Endothelial cell of umbilical vein (primary cell): Measurements from ENCODE around the gene LHFPL5. TPM values are rescaled to one million over a fixed set of nuclear protein-coding genes. Genes with fewer than 3 reads are reported as not detected.

Experiments used
- BruUV-seq: library from RNA; stranded (reverse); fragments of 400-500 nt; replicated peaks from 2 replicates; lab custom pipeline; 2021; lab: Mats Ljungman, UMichigan
- CTCF ChIA-PET: fragments of 300-600, 350-600 bp; sonication (Branson Sonifier 250); formaldehyde crosslinking; loops from one replicate; lab custom pipeline; 2021; ENCODE audit warnings: antibody characterized with exemption, inconsistent platforms; lab: Charles Lee
- POLR2A ChIA-PET: fragments of 300-600, 350-600 bp; sonication (Branson Sonifier 250); formaldehyde crosslinking; loops from one replicate; lab custom pipeline; 2021; ENCODE audit warnings: antibody characterized with exemption, inconsistent platforms; lab: Charles Lee
- DNase-seq: peaks from one replicate; pipeline ENCODE4 v3.0.0-alpha.2; 2011; ENCODE audit warnings: low read depth, low spot score
- FAIRE-seq: peaks from 2 replicates; lab custom pipeline; 2011; peaks lifted over from hg19 to GRCh38; lab: Jason Lieb, UNC
- H2AFZ ChIP-seq: 2 replicates; pipeline ENCODE4 v1.6.0; 2012; ENCODE audit warnings: low read depth, low read length, control low read depth, inconsistent platforms
- H3K27ac ChIP-seq: 2 replicates; pipeline ENCODE4 v1.5.1; 2011; ENCODE audit warnings: low read depth, mild to moderate bottlenecking, control low read depth, low read length, moderate library complexity; ENCODE audit not compliant: insufficient read depth
- H3K27me3 ChIP-seq, 2 experiments: 2 replicates each; pipeline versions ENCODE4 v1.6.0 to v1.6.1; 2011; ENCODE audit warnings: low read length in 2 of 2, mixed read lengths in 1 of 2; ENCODE audit not compliant: control insufficient read depth in 2 of 2, insufficient read depth in 2 of 2
- H3K36me3 ChIP-seq, 2 experiments: 2 replicates in 1 of 2; 3 replicates in 1 of 2; pipeline ENCODE4 v1.5.1; 2011; ENCODE audit warnings: low read length in 2 of 2, mild to moderate bottlenecking in 1 of 2, moderate library complexity in 1 of 2; ENCODE audit not compliant: control insufficient read depth in 2 of 2, insufficient read depth in 2 of 2; ENCODE audit errors: extremely low read depth in 1 of 2
- H3K4me1 ChIP-seq: 3 replicates; pipeline ENCODE4 v1.5.1; 2011; ENCODE audit warnings: mild to moderate bottlenecking, low read length; ENCODE audit not compliant: control insufficient read depth, insufficient read depth; ENCODE audit errors: extremely low read depth
- H3K4me2 ChIP-seq: 2 replicates; pipeline ENCODE4 v1.6.1; 2011; ENCODE audit warnings: low read length, control low read depth, mixed read lengths; ENCODE audit not compliant: insufficient read depth
- H3K4me3 ChIP-seq, 3 experiments: fragments of 200-600 bp in 1 of 3; sonication (generic), shearing (Covaris generic) in 1 of 3; replicated peaks in 1 of 3; 2 replicates each; pipeline ENCODE4 v1.5.1; 2011 to 2016; ENCODE audit warnings: control low read depth in 3 of 3, low read length in 3 of 3, mild to moderate bottlenecking in 2 of 3, inconsistent platforms in 1 of 3, low read depth in 1 of 3, moderate library complexity in 1 of 3; ENCODE audit not compliant: insufficient read depth in 1 of 3
- H3K79me2 ChIP-seq: 2 replicates; pipeline ENCODE4 v1.6.0; 2012; ENCODE audit warnings: low read length, inconsistent platforms; ENCODE audit not compliant: control insufficient read depth, insufficient read depth
- H3K9ac ChIP-seq: replicated peaks from 2 replicates; pipeline ENCODE3; 2011; ENCODE audit warnings: low read length, control low read depth; ENCODE audit not compliant: insufficient read depth; ENCODE audit errors: extremely low read depth
- H3K9me1 ChIP-seq: replicated peaks from 3 replicates; pipeline ENCODE4 v1.6.0; 2011; ENCODE audit warnings: mild to moderate bottlenecking, low read length; ENCODE audit not compliant: control insufficient read depth, insufficient read depth; ENCODE audit errors: extremely low read depth
- H3K9me3 ChIP-seq: replicated peaks from 2 replicates; pipeline ENCODE4 v1.5.1; 2012; ENCODE audit warnings: low read length, inconsistent platforms; ENCODE audit not compliant: control insufficient read depth, insufficient read depth
- H4K20me1 ChIP-seq: replicated peaks from 2 replicates; pipeline ENCODE3; 2011; ENCODE audit warnings: mild to moderate bottlenecking, low read length; ENCODE audit not compliant: control insufficient read depth, insufficient read depth; ENCODE audit errors: extremely low read depth
- CTCF ChIP-seq, 2 donors: IDR thresholded peaks; 1 replicate in 1 of 2; 2 replicates in 1 of 2; pipeline ENCODE4 v1.5.1; 2011; ENCODE audit warnings: low read length in 2 of 2, mild to moderate bottlenecking in 2 of 2, moderate library complexity in 2 of 2, control low read depth in 1 of 2, inconsistent platforms in 1 of 2, low read depth in 1 of 2; ENCODE audit not compliant: insufficient read depth in 1 of 2; ENCODE audit errors: extremely low read depth in 1 of 2
- EZH2 ChIP-seq: IDR thresholded peaks from 2 replicates; pipeline ENCODE4 v1.6.1; 2012; ENCODE audit warnings: borderline replicate concordance, low read depth, mild to moderate bottlenecking, moderate library complexity, low read length, inconsistent platforms; ENCODE audit not compliant: severe bottlenecking
- JUN ChIP-seq: IDR thresholded peaks from 2 replicates; pipeline ENCODE4 v1.6.1; 2011; ENCODE audit warnings: borderline replicate concordance, low read depth; ENCODE audit not compliant: insufficient read length, insufficient read depth
- MAX ChIP-seq: IDR thresholded peaks from 2 replicates; pipeline ENCODE4 v1.6.1; 2011; ENCODE audit not compliant: insufficient read depth, insufficient read length
- POLR2A ChIP-seq: IDR thresholded peaks from 2 replicates; pipeline ENCODE4 v1.6.1; 2012; ENCODE audit warnings: low read depth, mild to moderate bottlenecking, control low read depth, low read length
- dilution Hi-C: fragments of 300-500 bp; cut with MboI; formaldehyde crosslinking; loops from one replicate; pipeline ENCODE4 v1.15.0; 2019; ENCODE audit warnings: low sequenced_read_pairs; ENCODE audit not compliant: extremely low pct_ligation_motif_present
- intact Hi-C: fragments of 100-400 bp; cut with micrococcal nuclease; formaldehyde crosslinking; loops from one replicate; pipeline ENCODE4 v1.10.0; 2022
- polyA plus RNA-seq, 4 experiments: library from polyadenylated mRNA; depleted of rRNA in 3 of 4; stranded (reverse) in 3 of 4; unstranded in 1 of 4; fragments of >200 nt; gene quantifications; 2 replicates each; pipeline versions ENCODE4 v1.2.1 to v1.2.3, GENCODE V29; 2011 to 2012; ENCODE audit warnings: missing spikeins in 1 of 4
- total RNA-seq: library from RNA; stranded (reverse); gene quantifications from 2 replicates; pipeline ENCODE4 v1.2.3, GENCODE V29; 2021

LHFPL5 gene
- total and polyA plus RNA-seq, 2 donors (not counting 3 experiments of a cell fraction or from before 2014, with no cell fraction given), result not detected

- Histone ChIP-seq H3K9ac (no peak overlapping the region), H3K4me2 (no peak overlapping the region), H3K36me3 (no peaks in the 10 kb centered on the region), H3K4me3 (no peak overlapping the region), H3K27me3 (no peaks in the 10 kb centered on the region), H4K20me1 (no peaks in the 10 kb centered on the region), H3K9me3 (no peaks in the 10 kb centered on the region), H2AFZ (no peak overlapping the region), H3K79me2 (no peaks in the 10 kb centered on the region), H3K4me1 (peaks cover 13% of the 10 kb centered on the region), H3K9me1 (no peaks in the 10 kb centered on the region), H3K27ac (no peak overlapping the region)
- ChIA-PET POLR2A (no interaction called here), CTCF (interaction anchor here (1.0 to 1.3 kb wide), 2 partner anchors 12 to 43 kb away, joined by 3 read pairs; no protein-coding TSS in a partner anchor)
- dilution Hi-C loops (no loop called here), intact Hi-C loops (no loop called here)
- no TSS peak for BruUV-seq
- DNase-seq (no peak), FAIRE-seq (no peak)
- TF ChIP-seq MAX, result no peak
- TF ChIP-seq CTCF (IDR thresholded peaks at IDR 0.05; ENCODE audit: extremely low read depth in 1 of 2, insufficient read depth in 1 of 2, low read depth in 1 of 2, low read length in 2 of 2), result no peak
Observed at GRCh38 chr6:35842381-35842780, 37.2 kb downstream of the LHFPL5 start.

GRCh38 chr6:35844290-35844689 is 39.1 kb downstream of the LHFPL5 start:
- TF ChIP-seq CTCF (IDR thresholded peaks at IDR 0.05; ENCODE audit: extremely low read depth in 1 of 2, insufficient read depth in 1 of 2, low read depth in 1 of 2, low read length in 2 of 2), result no peak
- TF ChIP-seq JUN, result no peak
- TF ChIP-seq POLR2A, result no peak
- no peak for TF ChIP-seq EZH2
- H3K4me3 ChIP-seq, result no peak overlapping the region
- no peaks in the 10 kb centered on the region for H3K9me3 ChIP-seq
- no TSS peak for BruUV-seq
- H2AFZ ChIP-seq, result no peak overlapping the region
- H3K27ac ChIP-seq, result no peak overlapping the region
- no peaks in the 10 kb centered on the region for H4K20me1 ChIP-seq
- no peaks in the 10 kb centered on the region for H3K79me2 ChIP-seq
- peaks cover 13% of the 10 kb centered on the region for H3K4me1 ChIP-seq
- DNase-seq (no peak), FAIRE-seq (no peak)
- no peaks in the 10 kb centered on the region for H3K9me1 ChIP-seq
- intact Hi-C loops, result no loop called here
- no peaks in the 10 kb centered on the region for H3K36me3 ChIP-seq
- no peak overlapping the region for H3K9ac ChIP-seq
- H3K4me2 ChIP-seq, result no peak overlapping the region
- ChIA-PET CTCF (no interaction called here), POLR2A (no interaction called here)
- no peaks in the 10 kb centered on the region for H3K27me3 ChIP-seq
- dilution Hi-C loops, result no loop called here
